Spleen (tissue), 7 donors: ENCODE results near the gene CCDC160.

ENCODE experiments used
- CTCF ChIP-seq, 11 experiments: fragments of 200-600 bp in 7 of 11; fragments of 450-650 bp in 4 of 11; sonication (generic) in 4 of 11; IDR thresholded peaks in 8 of 11; conservative IDR thresholded peaks in 3 of 11; 1 replicate in 7 of 11; 2 replicates in 4 of 11; pipeline versions ENCODE4 v1.4.0 to v1.8.0; 2016 to 2021; ENCODE audit warnings: antibody characterized with exemption in 11 of 11, inconsistent platforms in 4 of 11, mild to moderate bottlenecking in 1 of 11
- POLR2A ChIP-seq, 3 donors: fragments of 450-650 bp; IDR thresholded peaks; one replicate each; pipeline ENCODE4 v1.5.1; 2017; ENCODE audit warnings: antibody characterized with exemption in 3 of 3, mild to moderate bottlenecking in 1 of 3
- donor health status: DM: no; HTN: no; CAD: no; lungs with moderate emphysema.
- donor health status: DM: no; HTN: no; CAD: no.
- donor health status: DM: no; HTN: no; CAD: no.

GRCh38 chrX:134240209-134240608, 3.2 kb downstream of the CCDC160 start:
- TF ChIP-seq CTCF (IDR thresholded peaks at IDR 0.05 in 8 of 11, conservative IDR thresholded peaks at IDR 0.05 in 3 of 11) (no peak), POLR2A (IDR thresholded peaks at IDR 0.05) (no peak)
